H1 (cell line): ENCODE measurements around the gene FHDC1. TPM values are rescaled to one million over a fixed set of nuclear protein-coding genes. Genes with fewer than 3 reads are reported as not detected.

ENCODE experiments used
- CTCF ChIA-PET: fragments of 300-600 bp; sonication (Branson Sonifier 250); formaldehyde crosslinking; loops from one replicate; lab custom pipeline; 2021; ENCODE audit not compliant: partially characterized antibody; lab: Charles Lee
- POLR2A ChIA-PET: fragments of 300-600 bp; sonication (Branson Sonifier 250); formaldehyde crosslinking; loops from one replicate; lab custom pipeline; 2021; ENCODE audit warnings: inconsistent platforms; ENCODE audit not compliant: partially characterized antibody; lab: Charles Lee
- DNase-seq, 2 experiments: peaks; one replicate each; pipeline versions ENCODE4 v3.0.0 to v3.0.0-alpha.2; 2010 to 2022; ENCODE audit warnings: low spot score in 2 of 2, low read depth in 1 of 2, mixed read lengths in 1 of 2
- FAIRE-seq: peaks from 2 replicates; lab custom pipeline; 2011; peaks lifted over from hg19 to GRCh38; lab: Jason Lieb, UNC
- H2AFZ ChIP-seq: 2 replicates; pipeline ENCODE4 v1.8.1; 2012; ENCODE audit warnings: low read length, inconsistent platforms
- H2AK5ac ChIP-seq: 2 replicates; pipeline ENCODE4 v1.6.1; 2013; ENCODE audit warnings: low read depth, low read length
- H2BK120ac ChIP-seq: replicated peaks from 2 replicates; pipeline ENCODE3; 2013; ENCODE audit warnings: low read depth, low read length, inconsistent platforms
- H2BK12ac ChIP-seq: 2 replicates; pipeline ENCODE4 v1.6.1; 2013; ENCODE audit warnings: low read depth, low read length
- H2BK15ac ChIP-seq: 2 replicates; pipeline ENCODE4 v1.6.1; 2013; ENCODE audit warnings: low read length
- H2BK20ac ChIP-seq: 2 replicates; pipeline ENCODE4 v1.6.1; 2013; ENCODE audit warnings: low read length
- H2BK5ac ChIP-seq: 2 replicates; pipeline ENCODE4 v1.6.1; 2013; ENCODE audit warnings: low read depth, low read length
- H3K14ac ChIP-seq: 2 replicates; pipeline ENCODE4 v1.6.1; 2013; ENCODE audit warnings: inconsistent platforms; ENCODE audit not compliant: insufficient read length
- H3K18ac ChIP-seq: 2 replicates; pipeline ENCODE4 v1.6.1; 2013; ENCODE audit warnings: low read length; ENCODE audit errors: extremely low read depth
- H3K23ac ChIP-seq: 2 replicates; pipeline ENCODE4 v1.6.1; 2013; ENCODE audit warnings: inconsistent platforms; ENCODE audit not compliant: insufficient read length
- H3K23me2 ChIP-seq: 2 replicates; pipeline ENCODE4 v1.6.1; 2013; ENCODE audit warnings: low read depth, low read length
- H3K27ac ChIP-seq: 2 replicates; pipeline ENCODE4 v1.6.1; 2011; ENCODE audit warnings: low read depth, low read length, inconsistent platforms
- H3K27me3 ChIP-seq, 4 experiments: replicated peaks in 1 of 4; 1 replicate in 1 of 4; 2 replicates in 3 of 4; pipeline versions ENCODE4 v1.6.1 to v1.8.1; 2011 to 2013; ENCODE audit warnings: low read length in 3 of 4, mild to moderate bottlenecking in 3 of 4, inconsistent platforms in 2 of 4, mixed read lengths in 2 of 4, moderate library complexity in 1 of 4; ENCODE audit not compliant: control insufficient read depth in 3 of 4, insufficient read depth in 3 of 4; ENCODE audit errors: extremely low read depth in 1 of 4
- H3K36me3 ChIP-seq, 4 experiments: 2 replicates each; pipeline versions ENCODE4 v1.6.1 to v1.8.1; 2011 to 2013; ENCODE audit warnings: mild to moderate bottlenecking in 4 of 4, low read length in 3 of 4, moderate library complexity in 2 of 4, control low read depth in 1 of 4, inconsistent platforms in 1 of 4; ENCODE audit not compliant: insufficient read depth in 4 of 4, control insufficient read depth in 2 of 4
- H3K4ac ChIP-seq: replicated peaks from 2 replicates; pipeline ENCODE3; 2013; ENCODE audit warnings: low read length, low read depth, mixed read lengths, inconsistent platforms; ENCODE audit not compliant: insufficient read length
- H3K4me1 ChIP-seq, 4 experiments: replicated peaks in 1 of 4; 1 replicate in 1 of 4; 2 replicates in 3 of 4; pipeline versions ENCODE4 v1.6.1 to v1.8.1; 2011 to 2013; ENCODE audit warnings: low read length in 3 of 4, inconsistent platforms in 2 of 4, mixed read lengths in 1 of 4; ENCODE audit not compliant: insufficient read depth in 4 of 4, control insufficient read depth in 3 of 4
- H3K4me2 ChIP-seq, 2 experiments: 2 replicates each; pipeline versions ENCODE4 v1.6.1 to v1.8.1; 2011 to 2013; ENCODE audit warnings: low read depth in 2 of 2, low read length in 2 of 2, control low read depth in 1 of 2, inconsistent platforms in 1 of 2, mild to moderate bottlenecking in 1 of 2; ENCODE audit not compliant: insufficient read depth in 1 of 2
- H3K4me3 ChIP-seq, 4 experiments: fragments of 200-600, 300-600 bp in 1 of 4; sonication (generic), shearing (Covaris generic), sonication (Bioruptor Twin) in 1 of 4; 2 replicates each; pipeline versions ENCODE4 v1.5.1 to v1.8.1; 2011 to 2016; ENCODE audit warnings: low read length in 4 of 4, low read depth in 3 of 4, control low read depth in 2 of 4, inconsistent platforms in 2 of 4, mild to moderate bottlenecking in 2 of 4, mixed read lengths in 1 of 4, moderate library complexity in 1 of 4; ENCODE audit not compliant: insufficient read depth in 2 of 4; ENCODE audit errors: extremely low read depth in 1 of 4
- H3K56ac ChIP-seq: replicated peaks from 2 replicates; pipeline ENCODE3; 2013; ENCODE audit warnings: low read depth, mild to moderate bottlenecking, mixed read lengths, low read length, inconsistent platforms; ENCODE audit not compliant: insufficient read length
- H3K79me1 ChIP-seq: 2 replicates; pipeline ENCODE4 v1.6.1; 2013; ENCODE audit warnings: low read depth, low read length, control low read depth
- H3K79me2 ChIP-seq, 2 experiments: 2 replicates each; pipeline versions ENCODE4 v1.6.1 to v1.8.1; 2012 to 2013; ENCODE audit warnings: low read length in 2 of 2, mild to moderate bottlenecking in 2 of 2, inconsistent platforms in 1 of 2; ENCODE audit not compliant: insufficient read depth in 2 of 2, control insufficient read depth in 1 of 2
- H3K9ac ChIP-seq, 4 experiments: replicated peaks in 1 of 4; 1 replicate in 1 of 4; 2 replicates in 3 of 4; pipeline versions ENCODE4 v1.6.1 to v1.8.1; 2011 to 2013; ENCODE audit warnings: low read depth in 3 of 4, low read length in 3 of 4, control low read depth in 2 of 4, mild to moderate bottlenecking in 2 of 4, moderate library complexity in 2 of 4, inconsistent platforms in 1 of 4; ENCODE audit errors: extremely low read depth in 1 of 4
- H3K9me3 ChIP-seq, 2 experiments: 2 replicates each; pipeline versions ENCODE4 v1.6.1 to v1.8.1; 2012 to 2013; ENCODE audit warnings: mild to moderate bottlenecking in 2 of 2, moderate library complexity in 2 of 2, control low read depth in 1 of 2, inconsistent platforms in 1 of 2, low read depth in 1 of 2, low read length in 1 of 2, mixed read lengths in 1 of 2; ENCODE audit not compliant: insufficient read depth in 2 of 2
- H4K20me1 ChIP-seq, 2 experiments: replicated peaks in 1 of 2; 2 replicates each; pipeline versions ENCODE3 to v1.8.1; 2011 to 2013; ENCODE audit warnings: inconsistent platforms in 2 of 2, low read length in 2 of 2, mild to moderate bottlenecking in 1 of 2; ENCODE audit not compliant: insufficient read depth in 2 of 2, control insufficient read depth in 1 of 2
- H4K5ac ChIP-seq: 2 replicates; pipeline ENCODE4 v1.6.1; 2013; ENCODE audit warnings: low read length, low read depth, mixed read lengths, inconsistent platforms; ENCODE audit not compliant: insufficient read length
- H4K8ac ChIP-seq: 2 replicates; pipeline ENCODE4 v1.8.0; 2013; ENCODE audit warnings: mild to moderate bottlenecking, moderate library complexity, low read length, inconsistent platforms; ENCODE audit not compliant: insufficient read depth; ENCODE audit errors: extremely low read depth
- H4K91ac ChIP-seq: replicated peaks from 2 replicates; pipeline ENCODE3; 2013; ENCODE audit warnings: low read length, mixed read lengths, inconsistent platforms; ENCODE audit not compliant: insufficient read length
- CHD2 ChIP-seq: IDR thresholded peaks from 2 replicates; pipeline ENCODE4 v1.6.1; 2012; ENCODE audit warnings: low read length, improper control_type of control experiment
- SRF ChIP-seq: IDR thresholded peaks from 2 replicates; pipeline ENCODE4 v1.6.1; 2011; ENCODE audit warnings: mild to moderate bottlenecking, low read depth, low read length, moderate library complexity
- TAF1 ChIP-seq: IDR thresholded peaks from 2 replicates; pipeline ENCODE4 v1.6.1; 2011; ENCODE audit warnings: mild to moderate bottlenecking, low read depth, low read length
- TEAD4 ChIP-seq: IDR thresholded peaks from 2 replicates; pipeline ENCODE4 v1.6.1; 2012; ENCODE audit warnings: low read depth, low read length, inconsistent platforms, mixed read lengths
- WGBS, 2 experiments: shearing (Covaris generic) in 1 of 2; methylation state at CpG; one replicate each; pipeline versions ENCODE4 v1.1.6 to v1.1.7; 2013 to 2015; ENCODE audit warnings: low lambda C conversion rate in 2 of 2, mixed read lengths in 2 of 2, inconsistent platforms in 1 of 2, low coverage in 1 of 2, missing lambda C conversion rate in 1 of 2; ENCODE audit not compliant: insufficient replicate concordance in 2 of 2, insufficient coverage in 1 of 2, insufficient read length in 1 of 2; ENCODE audit errors: extremely low coverage in 1 of 2, missing lambda C conversion rate in 1 of 2; 5-methylcytosine and 5-hydroxymethylcytosine counted together
- polyA plus RNA-seq, 7 experiments: library from polyadenylated mRNA; depleted of rRNA in 3 of 7; stranded (reverse) in 5 of 7; unstranded in 2 of 7; fragments of >200 nt in 5 of 7; fragments of 200-250 nt in 2 of 7; gene quantifications; 1 replicate in 5 of 7; 2 replicates in 1 of 7; 4 replicates in 1 of 7; pipeline versions ENCODE4 v1.2.1 to v1.2.3, GENCODE V29; 2011 to 2013; ENCODE audit warnings: missing spikeins in 2 of 7, mixed read lengths in 2 of 7
- total RNA-seq: library from RNA; stranded (reverse); fragmentation: NEBNext Ultra II Directional; extraction: Animal tissue kit (Norgen Biotek cat#: 25700); gene quantifications from 2 replicates; pipeline ENCODE4 v1.2.1, GENCODE V29; 2021
- TF ChIP-seq, protein P1 (sequence below): IDR thresholded peaks from 2 replicates; pipeline ENCODE4 v1.6.1; 2011; ENCODE audit warnings: low read depth, mild to moderate bottlenecking, low read length; ENCODE audit not compliant: insufficient read depth
- TF ChIP-seq, protein P2 (sequence below): IDR thresholded peaks from 2 replicates; pipeline ENCODE4 v1.6.1; 2012; ENCODE audit warnings: low read length, inconsistent platforms
- TF ChIP-seq, protein P3 (sequence below), 3 experiments: IDR thresholded peaks; 1 replicate in 2 of 3; 2 replicates in 1 of 3; pipeline versions ENCODE4 v1.5.1 to v1.6.1; 2011; ENCODE audit warnings: low read length in 3 of 3, mild to moderate bottlenecking in 3 of 3, inconsistent platforms in 2 of 3, low read depth in 1 of 3, moderate library complexity in 1 of 3; ENCODE audit not compliant: insufficient read depth in 1 of 3; ENCODE audit errors: control extremely low read depth in 1 of 3

FHDC1 gene
- total and polyA plus RNA-seq, 2 of the 8 experiments (the other 6 are each of a cell fraction or from before 2014, with no cell fraction given) = 6.4 to 28.6 TPM

DNA sequence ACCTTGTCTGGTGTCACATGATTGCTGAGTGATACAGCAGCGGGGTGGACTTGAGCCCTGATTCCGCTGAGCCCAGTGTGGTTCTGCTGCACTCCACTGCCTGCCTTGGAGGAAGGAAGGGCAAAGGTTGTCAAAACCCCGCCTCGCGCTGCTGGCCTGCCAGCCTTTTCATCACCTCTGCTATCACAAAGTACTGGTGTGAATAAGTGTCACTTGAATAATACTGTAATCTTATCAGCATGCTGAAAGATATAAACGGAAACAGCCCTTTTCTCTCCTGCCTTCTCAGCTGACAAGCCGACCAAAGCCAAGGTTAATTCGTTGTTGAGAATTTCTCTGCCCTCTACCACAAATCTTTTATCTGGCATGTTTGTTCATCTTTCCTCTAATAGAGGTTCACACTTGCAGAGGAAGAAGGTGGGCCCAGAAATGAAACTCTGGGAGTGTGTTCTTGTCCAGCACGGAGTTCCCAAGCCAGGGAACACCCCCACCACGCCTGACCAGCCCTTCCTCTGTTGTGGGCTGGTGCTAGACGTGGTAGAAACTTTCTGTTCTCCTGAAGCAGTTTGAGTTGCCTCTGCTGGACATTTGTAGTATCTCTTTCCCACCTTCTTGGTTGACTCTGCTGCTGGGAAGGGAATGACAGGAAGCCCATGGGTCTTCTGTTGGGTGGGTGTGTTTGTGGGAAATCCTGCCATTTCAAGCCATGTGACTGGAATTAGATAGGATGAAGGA is 21.5 kb downstream of the FHDC1 start:
- Histone ChIP-seq H4K91ac (no peak overlapping the region), H3K27ac (no peak overlapping the region), H2AK5ac (no peak overlapping the region), H3K4ac (no peak overlapping the region), H2BK120ac (no peak overlapping the region), H3K79me2 (peaks cover 0 to 14% of the 10 kb centered on the region in 2 experiments; a peak in 2 of 4 replicates), H3K23me2 (no peaks in the 10 kb centered on the region), H3K4me2 (no peak overlapping the region), H3K9me3 (no peaks in the 10 kb centered on the region), H2BK15ac (no peak overlapping the region), H3K36me3 (peaks cover 6 to 65% (median 23%) of the 10 kb centered on the region in 4 experiments; a peak in 7 of 8 replicates), H4K8ac (no peak overlapping the region), H3K79me1 (no peaks in the 10 kb centered on the region), H3K14ac (no peak overlapping the region), H3K23ac (no peak overlapping the region), H2BK12ac (no peak overlapping the region; the same call in 1 of the 2 replicates), H3K4me3 (no peak overlapping the region), H3K4me1 (peaks cover 0 to 3% (median 0%) of the 10 kb centered on the region in 4 experiments; a peak in 2 of 7 replicates), H3K9ac (no peak overlapping the region), H4K20me1 (peaks cover 0 to under 1% of the 10 kb centered on the region in 2 experiments), H3K56ac (no peak overlapping the region), H3K18ac (no peak overlapping the region), H3K27me3 (no peaks in the 10 kb centered on the region), H2AFZ (no peak overlapping the region), H2BK20ac (no peak overlapping the region), H2BK5ac (no peak overlapping the region), H4K5ac (no peak overlapping the region)
- ChIA-PET CTCF (interaction anchor here (1.0 to 2.1 kb wide), 4 partner anchors 14 to 169 kb away, joined by 3 to 6 read pairs (median 5); no protein-coding TSS in a partner anchor), POLR2A (interaction anchor here (1.0 to 2.5 kb wide), 2 partner anchors 19 to 21 kb away, joined by 3 to 7 read pairs; no protein-coding TSS in a partner anchor)
- DNase-seq (no peak), FAIRE-seq (no peak)
- WGBS, 2 experiments = 89% methylated on average over 11 of the region's 11 CpGs; no CpG with 5 or more reads in 1 of the 2 experiments
- no peak for TF ChIP-seq TEAD4
- TF ChIP-seq, protein P1, sequence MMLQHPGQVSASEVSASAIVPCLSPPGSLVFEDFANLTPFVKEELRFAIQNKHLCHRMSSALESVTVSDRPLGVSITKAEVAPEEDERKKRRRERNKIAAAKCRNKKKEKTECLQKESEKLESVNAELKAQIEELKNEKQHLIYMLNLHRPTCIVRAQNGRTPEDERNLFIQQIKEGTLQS = no peak
- TF ChIP-seq, protein P2, sequence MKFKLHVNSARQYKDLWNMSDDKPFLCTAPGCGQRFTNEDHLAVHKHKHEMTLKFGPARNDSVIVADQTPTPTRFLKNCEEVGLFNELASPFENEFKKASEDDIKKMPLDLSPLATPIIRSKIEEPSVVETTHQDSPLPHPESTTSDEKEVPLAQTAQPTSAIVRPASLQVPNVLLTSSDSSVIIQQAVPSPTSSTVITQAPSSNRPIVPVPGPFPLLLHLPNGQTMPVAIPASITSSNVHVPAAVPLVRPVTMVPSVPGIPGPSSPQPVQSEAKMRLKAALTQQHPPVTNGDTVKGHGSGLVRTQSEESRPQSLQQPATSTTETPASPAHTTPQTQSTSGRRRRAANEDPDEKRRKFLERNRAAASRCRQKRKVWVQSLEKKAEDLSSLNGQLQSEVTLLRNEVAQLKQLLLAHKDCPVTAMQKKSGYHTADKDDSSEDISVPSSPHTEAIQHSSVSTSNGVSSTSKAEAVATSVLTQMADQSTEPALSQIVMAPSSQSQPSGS = no peak
- TF ChIP-seq SRF = no peak
- TF ChIP-seq, protein P3, sequence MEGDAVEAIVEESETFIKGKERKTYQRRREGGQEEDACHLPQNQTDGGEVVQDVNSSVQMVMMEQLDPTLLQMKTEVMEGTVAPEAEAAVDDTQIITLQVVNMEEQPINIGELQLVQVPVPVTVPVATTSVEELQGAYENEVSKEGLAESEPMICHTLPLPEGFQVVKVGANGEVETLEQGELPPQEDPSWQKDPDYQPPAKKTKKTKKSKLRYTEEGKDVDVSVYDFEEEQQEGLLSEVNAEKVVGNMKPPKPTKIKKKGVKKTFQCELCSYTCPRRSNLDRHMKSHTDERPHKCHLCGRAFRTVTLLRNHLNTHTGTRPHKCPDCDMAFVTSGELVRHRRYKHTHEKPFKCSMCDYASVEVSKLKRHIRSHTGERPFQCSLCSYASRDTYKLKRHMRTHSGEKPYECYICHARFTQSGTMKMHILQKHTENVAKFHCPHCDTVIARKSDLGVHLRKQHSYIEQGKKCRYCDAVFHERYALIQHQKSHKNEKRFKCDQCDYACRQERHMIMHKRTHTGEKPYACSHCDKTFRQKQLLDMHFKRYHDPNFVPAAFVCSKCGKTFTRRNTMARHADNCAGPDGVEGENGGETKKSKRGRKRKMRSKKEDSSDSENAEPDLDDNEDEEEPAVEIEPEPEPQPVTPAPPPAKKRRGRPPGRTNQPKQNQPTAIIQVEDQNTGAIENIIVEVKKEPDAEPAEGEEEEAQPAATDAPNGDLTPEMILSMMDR (IDR thresholded peaks at IDR 0.05; ENCODE audit: control extremely low read depth in 1 of 3, insufficient read depth in 1 of 3, low read depth in 1 of 3, low read length in 3 of 3) = peak in 1 of 3 experiments; percentile 13; a peak in 1 of 4 replicates
- no peak for TF ChIP-seq CHD2
- no peak for TF ChIP-seq TAF1
